B cell (primary cell): ENCODE data around the gene ZNF268. TPM values are rescaled to one million over a fixed set of nuclear protein-coding genes. Genes with fewer than 3 reads are reported as not detected.

ENCODE experiments used
- ATAC-seq: fragments of 200-7000 bp; cut with Tn5 transposase; one replicate; pipeline ENCODE4 v1.10.0; 2021; ENCODE audit warnings: low read depth, mild to moderate bottlenecking, moderate number of reproducible peaks, moderate library complexity
- CTCF ChIA-PET: fragments of 350-600 bp; sonication (Branson Sonifier 250); formaldehyde crosslinking; loops from one replicate; lab custom pipeline; 2021; ENCODE audit warnings: antibody characterized with exemption, inconsistent platforms; lab: Charles Lee
- POLR2A ChIA-PET: fragments of 350-600 bp; sonication (Branson Sonifier 250); formaldehyde crosslinking; loops from one replicate; lab custom pipeline; 2021; ENCODE audit warnings: antibody characterized with exemption; lab: Charles Lee
- DNase-seq: peaks from one replicate; pipeline ENCODE4 v3.0.0; 2013
- H2AFZ ChIP-seq: 2 replicates; pipeline ENCODE4 v1.6.1; 2012; ENCODE audit warnings: mild to moderate bottlenecking, low read depth, low read length; ENCODE audit not compliant: insufficient read depth, poor library complexity, severe bottlenecking
- H3K27ac ChIP-seq, 2 donors: 1 replicate in 1 of 2; 2 replicates in 1 of 2; pipeline ENCODE4 v1.5.1; 2012 to 2013; ENCODE audit warnings: low read length in 2 of 2, mild to moderate bottlenecking in 2 of 2, moderate library complexity in 1 of 2
- H3K27me3 ChIP-seq, 4 experiments: fragments of 200-600 bp in 1 of 4; sonication (generic) in 1 of 4; replicated peaks in 1 of 4; 1 replicate in 2 of 4; 2 replicates in 2 of 4; pipeline versions ENCODE4 v1.6.1 to v1.7.0; 2013 to 2016; ENCODE audit warnings: low read length in 3 of 4, mild to moderate bottlenecking in 2 of 4, mixed read lengths in 1 of 4, moderate library complexity in 1 of 4; ENCODE audit not compliant: insufficient read depth in 4 of 4, control insufficient read depth in 3 of 4; ENCODE audit errors: control extremely low read depth in 1 of 4
- H3K36me3 ChIP-seq, 2 experiments: replicated peaks in 1 of 2; 1 replicate in 1 of 2; 2 replicates in 1 of 2; pipeline versions ENCODE4 v1.6.1 to v1.7.1; 2013; ENCODE audit warnings: low read length in 1 of 2; ENCODE audit not compliant: insufficient read depth in 2 of 2, control insufficient read depth in 1 of 2; ENCODE audit errors: control extremely low read depth in 1 of 2, extremely low read depth in 1 of 2
- H3K4me1 ChIP-seq, 2 donors: fragments of 200-600 bp in 1 of 2; sonication (generic) in 1 of 2; 1 replicate in 1 of 2; 2 replicates in 1 of 2; pipeline versions ENCODE4 v1.5.1 to v1.6.1; 2013 to 2017; ENCODE audit warnings: low read length in 2 of 2; ENCODE audit not compliant: control insufficient read depth in 2 of 2, insufficient read depth in 2 of 2
- H3K4me2 ChIP-seq: replicated peaks from 2 replicates; pipeline ENCODE3; 2012; ENCODE audit warnings: mild to moderate bottlenecking, low read depth, low read length; ENCODE audit not compliant: poor library complexity, severe bottlenecking
- H3K4me3 ChIP-seq, 5 experiments: fragments of 200-600 bp in 1 of 5; sonication (generic) in 1 of 5; 1 replicate in 3 of 5; 2 replicates in 2 of 5; pipeline versions ENCODE4 v1.5.1 to v1.7.0; 2011 to 2016; ENCODE audit warnings: low read length in 4 of 5, mild to moderate bottlenecking in 4 of 5, low read depth in 2 of 5, control low read depth in 1 of 5, moderate library complexity in 1 of 5; ENCODE audit not compliant: insufficient read depth in 1 of 5; ENCODE audit errors: control extremely low read depth in 1 of 5, extremely low read depth in 1 of 5
- H3K79me2 ChIP-seq: fragments of 200-600 bp; sonication (generic); one replicate; pipeline ENCODE4 v1.6.0; 2016; ENCODE audit warnings: low read length; ENCODE audit not compliant: control insufficient read depth, insufficient read depth
- H3K9ac ChIP-seq: fragments of 200-600 bp; sonication (generic); 2 replicates; pipeline ENCODE4 v1.6.1; 2017; ENCODE audit warnings: mild to moderate bottlenecking, low read length, moderate library complexity
- H3K9me3 ChIP-seq, 3 donors: one replicate each; pipeline versions ENCODE4 v1.6.1 to v1.7.1; 2013; ENCODE audit warnings: low read length in 2 of 3; ENCODE audit not compliant: control insufficient read depth in 2 of 3, insufficient read depth in 1 of 3; ENCODE audit errors: control extremely low read depth in 1 of 3
- H4K20me1 ChIP-seq: 2 replicates; pipeline ENCODE4 v1.6.0; 2012; ENCODE audit warnings: mild to moderate bottlenecking, low read length; ENCODE audit not compliant: insufficient read depth, control insufficient read depth, poor library complexity, severe bottlenecking
- H3K27ac Mint-ChIP-seq: one replicate; pipeline ENCODE4 v1.8.0; 2021; ENCODE audit warnings: mixed read lengths
- H3K27me3 Mint-ChIP-seq: one replicate; pipeline ENCODE4 v1.8.0; 2021; ENCODE audit warnings: mixed read lengths
- H3K4me1 Mint-ChIP-seq: one replicate; pipeline ENCODE4 v1.8.0; 2021; ENCODE audit warnings: mixed read lengths
- H3K4me3 Mint-ChIP-seq: one replicate; pipeline ENCODE4 v1.8.0; 2021; ENCODE audit warnings: mixed read lengths
- H3K9me3 Mint-ChIP-seq: one replicate; pipeline ENCODE4 v1.8.0; 2022; ENCODE audit warnings: mixed read lengths; ENCODE audit not compliant: insufficient read depth
- EZH2 ChIP-seq: IDR thresholded peaks from 2 replicates; pipeline ENCODE4 v1.6.1; 2012; ENCODE audit warnings: borderline replicate concordance, low read depth, mild to moderate bottlenecking, moderate library complexity, low read length; ENCODE audit not compliant: insufficient read depth, poor library complexity, severe bottlenecking
- WGBS: methylation state at CpG from one replicate; pipeline ENCODE4 v1.1.5; 2013; ENCODE audit warnings: missing lambda C conversion rate; ENCODE audit not compliant: insufficient coverage; 5-methylcytosine and 5-hydroxymethylcytosine counted together
- intact Hi-C: fragments of 100-400 bp; cut with micrococcal nuclease; formaldehyde crosslinking; loops from one replicate; pipeline ENCODE4 v1.10.0; 2022
- polyA plus RNA-seq: library from polyadenylated mRNA; depleted of rRNA; stranded (reverse); fragments of >200 nt; gene quantifications from 2 replicates; pipeline ENCODE4 v1.2.3, GENCODE V29; 2012
- total RNA-seq, 2 donors: library from RNA; stranded (reverse); fragments of 120-200 nt in 1 of 2; gene quantifications; 1 replicate in 1 of 2; 2 replicates in 1 of 2; pipeline versions ENCODE4 v1.2.3 to v1.2.4, GENCODE V29; 2013 to 2022
- TF ChIP-seq, protein P1 (sequence below): fragments of 200-600 bp; IDR thresholded peaks from one replicate; pipeline ENCODE4 v1.8.0; 2022; ENCODE audit warnings: antibody characterized with exemption, mild to moderate bottlenecking

The ZNF268 gene
- total and polyA plus RNA-seq, 2 donors (not counting 1 experiment from before 2014, with no cell fraction given): 4.1 to 37.1 TPM

DNA sequence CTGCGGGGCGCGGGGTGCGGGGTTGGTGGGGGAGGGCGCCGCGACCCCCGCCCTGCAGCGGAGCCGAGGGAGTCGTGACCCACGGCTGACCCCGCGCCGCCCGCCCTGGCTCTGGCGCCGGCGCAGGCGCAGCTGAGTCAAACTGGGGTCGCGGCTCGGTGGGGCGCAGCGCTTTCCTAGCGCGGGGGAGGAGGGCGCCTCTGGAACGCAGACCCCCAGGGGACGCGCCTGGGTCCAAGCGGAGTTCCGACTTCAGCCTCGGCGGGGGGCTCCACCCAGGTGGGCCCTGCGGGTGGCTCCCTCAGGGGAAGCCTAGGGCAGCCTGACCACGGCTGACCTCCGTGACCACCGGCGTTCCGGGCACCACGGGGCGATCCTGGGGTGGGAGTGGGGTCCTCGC lies 54.8 kb downstream of the ZNF268 start:
- DNase-seq: no peak
- intact Hi-C loops: no loop called here

GRCh38 chr12:133236556-133236955 lies 55.3 kb downstream of the ZNF268 start:
- Histone ChIP-seq H3K4me3 (no peak overlapping the region), H3K36me3 (no peaks in the 10 kb centered on the region), H3K9me3 (peaks cover 0 to 58% (median 3%) of the 10 kb centered on the region in 3 donors), H3K79me2 (no peaks in the 10 kb centered on the region), H3K9ac (no peak overlapping the region), H3K4me2 (no peak overlapping the region), H3K4me1 (no peaks in the 10 kb centered on the region), H2AFZ (no peak overlapping the region), H3K27ac (no peak overlapping the region), H3K27me3 (no peaks in the 10 kb centered on the region), H4K20me1 (no peaks in the 10 kb centered on the region)
- intact Hi-C loops: no loop called here
- POLR2A ChIA-PET: no interaction called here
- peaks cover 3% of the 10 kb centered on the region for H3K9me3 Mint-ChIP-seq
- H3K4me3 Mint-ChIP-seq: no peak overlapping the region
- 88% methylated on average over 2 of the region's 12 CpGs for WGBS
- CTCF ChIA-PET: no interaction called here
- no peaks in the 10 kb centered on the region for H3K4me1 Mint-ChIP-seq
- peaks cover 3% of the 10 kb centered on the region for H3K27me3 Mint-ChIP-seq
- TF ChIP-seq EZH2: no peak
- TF ChIP-seq, protein P1, sequence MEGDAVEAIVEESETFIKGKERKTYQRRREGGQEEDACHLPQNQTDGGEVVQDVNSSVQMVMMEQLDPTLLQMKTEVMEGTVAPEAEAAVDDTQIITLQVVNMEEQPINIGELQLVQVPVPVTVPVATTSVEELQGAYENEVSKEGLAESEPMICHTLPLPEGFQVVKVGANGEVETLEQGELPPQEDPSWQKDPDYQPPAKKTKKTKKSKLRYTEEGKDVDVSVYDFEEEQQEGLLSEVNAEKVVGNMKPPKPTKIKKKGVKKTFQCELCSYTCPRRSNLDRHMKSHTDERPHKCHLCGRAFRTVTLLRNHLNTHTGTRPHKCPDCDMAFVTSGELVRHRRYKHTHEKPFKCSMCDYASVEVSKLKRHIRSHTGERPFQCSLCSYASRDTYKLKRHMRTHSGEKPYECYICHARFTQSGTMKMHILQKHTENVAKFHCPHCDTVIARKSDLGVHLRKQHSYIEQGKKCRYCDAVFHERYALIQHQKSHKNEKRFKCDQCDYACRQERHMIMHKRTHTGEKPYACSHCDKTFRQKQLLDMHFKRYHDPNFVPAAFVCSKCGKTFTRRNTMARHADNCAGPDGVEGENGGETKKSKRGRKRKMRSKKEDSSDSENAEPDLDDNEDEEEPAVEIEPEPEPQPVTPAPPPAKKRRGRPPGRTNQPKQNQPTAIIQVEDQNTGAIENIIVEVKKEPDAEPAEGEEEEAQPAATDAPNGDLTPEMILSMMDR: no peak
- no peak overlapping the region for H3K27ac Mint-ChIP-seq
- DNase-seq: no peak
- ATAC-seq: no peak

More for the DNA sequence above, 54.8 kb downstream of the ZNF268 start:
- Histone ChIP-seq H3K9ac (no peak overlapping the region), H2AFZ (no peak overlapping the region), H3K4me3 (no peak overlapping the region), H3K4me2 (no peak overlapping the region), H3K79me2 (no peaks in the 10 kb centered on the region), H3K4me1 (no peaks in the 10 kb centered on the region), H3K9me3 (peaks cover 0 to 61% (median 3%) of the 10 kb centered on the region in 3 donors), H3K36me3 (no peaks in the 10 kb centered on the region), H3K27ac (no peak overlapping the region), H3K27me3 (no peaks in the 10 kb centered on the region), H4K20me1 (no peaks in the 10 kb centered on the region)
- WGBS: 67% methylated on average over 43 of the region's 44 CpGs
- ATAC-seq: no peak
- H3K4me3 Mint-ChIP-seq: no peak overlapping the region
- H3K4me1 Mint-ChIP-seq: no peaks in the 10 kb centered on the region
- no peaks in the 10 kb centered on the region for H3K27me3 Mint-ChIP-seq
- TF ChIP-seq EZH2: no peak
- TF ChIP-seq, protein P1: no peak
- POLR2A ChIA-PET: no interaction called here
- CTCF ChIA-PET: no interaction called here
- no peaks in the 10 kb centered on the region for H3K9me3 Mint-ChIP-seq
- no peak overlapping the region for H3K27ac Mint-ChIP-seq
